ENCODE data around the gene IGDCC3. TPM values are rescaled to one million over a fixed set of nuclear protein-coding genes. Genes with fewer than 3 reads are reported as not detected.

The IGDCC3 gene
- total RNA-seq, 1 donor from 2014 or later, result 0.13 TPM

- Histone ChIP-seq H3K36me3 (ENCODE audit: control insufficient read depth, insufficient read depth, low read length) (no peaks in the 10 kb centered on the region), H3K4me3 (ENCODE audit: low read depth, low read length) (no peak overlapping the region), H3K27me3 (ENCODE audit: control insufficient read depth, insufficient read depth, low read length) (peaks cover 12% of the 10 kb centered on the region)
- no peak for DNase-seq (ENCODE audit: low read depth)
- TF ChIP-seq CTCF (IDR thresholded peaks at IDR 0.05; ENCODE audit: insufficient read depth, low read length, poor library complexity, severe bottlenecking), result no peak
Measured at GRCh38 chr15:65344914-65345275, 32.9 kb downstream of the IGDCC3 start.

GRCh38 chr15:65344214-65344913, 33.4 kb downstream of the IGDCC3 start:
- no peaks in the 10 kb centered on the region for H3K36me3 ChIP-seq (ENCODE audit: control insufficient read depth, insufficient read depth, low read length)
- H3K27me3 ChIP-seq (ENCODE audit: control insufficient read depth, insufficient read depth, low read length), result peaks cover 12% of the 10 kb centered on the region
- no peak for TF ChIP-seq CTCF (IDR thresholded peaks at IDR 0.05; ENCODE audit: insufficient read depth, low read length, poor library complexity, severe bottlenecking)
- H3K4me3 ChIP-seq (ENCODE audit: low read depth, low read length), result no peak overlapping the region
- DNase-seq (ENCODE audit: low read depth), result no peak

- Histone ChIP-seq H3K36me3 (ENCODE audit: control insufficient read depth, insufficient read depth, low read length) (no peaks in the 10 kb centered on the region), H3K27me3 (ENCODE audit: control insufficient read depth, insufficient read depth, low read length) (peaks cover 12% of the 10 kb centered on the region), H3K4me3 (ENCODE audit: low read depth, low read length) (no peak overlapping the region)
- no peak for DNase-seq (ENCODE audit: low read depth)
- TF ChIP-seq CTCF (IDR thresholded peaks at IDR 0.05; ENCODE audit: insufficient read depth, low read length, poor library complexity, severe bottlenecking), result no peak
Measured at GRCh38 chr15:65343374-65343981, 34.3 kb downstream of the IGDCC3 start.

GRCh38 chr15:65342493-65342892, 35.3 kb downstream of the IGDCC3 start:
- Histone ChIP-seq H3K4me3 (ENCODE audit: low read depth, low read length) (no peak overlapping the region), H3K36me3 (ENCODE audit: control insufficient read depth, insufficient read depth, low read length) (no peaks in the 10 kb centered on the region), H3K27me3 (ENCODE audit: control insufficient read depth, insufficient read depth, low read length) (peaks cover 17% of the 10 kb centered on the region)
- DNase-seq (ENCODE audit: low read depth), result no peak
- no peak for TF ChIP-seq CTCF (IDR thresholded peaks at IDR 0.05; ENCODE audit: insufficient read depth, low read length, poor library complexity, severe bottlenecking)

- Histone ChIP-seq H3K27me3 (ENCODE audit: control insufficient read depth, insufficient read depth, low read length) (peaks cover 31% of the 10 kb centered on the region), H3K4me3 (ENCODE audit: low read depth, low read length) (no peak overlapping the region), H3K36me3 (ENCODE audit: control insufficient read depth, insufficient read depth, low read length) (no peaks in the 10 kb centered on the region)
- no peak for DNase-seq (ENCODE audit: low read depth)
- TF ChIP-seq CTCF (IDR thresholded peaks at IDR 0.05; ENCODE audit: insufficient read depth, low read length, poor library complexity, severe bottlenecking), result no peak
Measured at GRCh38 chr15:65339920-65340319, 37.9 kb downstream of the IGDCC3 start.

- H3K4me3 ChIP-seq (ENCODE audit: low read depth, low read length), result no peak overlapping the region
- H3K36me3 ChIP-seq (ENCODE audit: control insufficient read depth, insufficient read depth, low read length), result no peaks in the 10 kb centered on the region
- peaks cover 34% of the 10 kb centered on the region for H3K27me3 ChIP-seq (ENCODE audit: control insufficient read depth, insufficient read depth, low read length)
- no peak for DNase-seq (ENCODE audit: low read depth)
- TF ChIP-seq CTCF (IDR thresholded peaks at IDR 0.05; ENCODE audit: insufficient read depth, low read length, poor library complexity, severe bottlenecking), result no peak
Measured at GRCh38 chr15:65339416-65339815, 38.4 kb downstream of the IGDCC3 start.
